ENCODE measurements around the gene IKZF1.
A peak's percentile ranks its signal among the peaks of the same experiment; 100 is the strongest.

The IKZF1 gene

DNA sequence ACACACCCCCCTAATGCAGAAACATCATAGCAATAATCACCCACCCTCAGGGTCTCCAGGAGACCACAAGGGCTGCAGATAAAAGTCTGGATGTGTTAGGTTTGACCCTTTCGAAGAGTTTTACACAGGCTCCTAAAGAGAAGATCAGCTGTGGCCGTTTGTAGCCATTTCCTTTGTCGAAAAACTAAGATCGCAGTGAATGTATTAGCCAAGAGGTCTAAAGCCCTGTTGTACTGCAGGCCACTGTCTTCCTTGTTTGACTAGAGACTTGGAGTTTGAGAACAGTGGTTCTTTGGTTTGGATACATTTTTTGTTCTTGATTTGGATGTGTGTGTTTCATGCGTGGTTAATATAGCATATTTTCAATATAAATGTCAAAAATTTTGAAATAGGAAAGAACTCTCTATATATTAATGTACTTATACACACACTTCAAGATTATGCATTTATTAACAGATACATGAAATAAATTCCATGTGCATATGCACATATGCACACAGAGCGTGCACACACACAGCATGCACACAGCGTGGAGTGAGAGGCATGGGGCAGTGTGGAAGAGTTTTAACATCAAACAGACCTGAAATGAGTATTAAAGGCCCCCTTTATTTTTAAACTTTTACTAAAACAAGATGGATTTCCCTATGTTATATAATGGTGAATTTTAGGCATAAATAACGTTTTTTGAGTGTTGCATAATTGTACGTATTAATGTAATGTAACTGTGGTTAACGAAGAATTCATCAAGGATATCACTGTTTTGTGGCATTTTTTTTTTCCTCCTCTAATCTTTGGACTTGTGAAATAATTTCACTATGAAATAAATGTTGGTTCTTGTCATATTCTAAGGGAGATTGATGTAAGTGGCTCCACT is 2.2 kb downstream of the IKZF1 start:
- Histone ChIP-seq H3K18ac (ENCODE audit: low read length) (no peak overlapping the region), H3K14ac (ENCODE audit: low read length) (no peak overlapping the region), H3K27me3 (ENCODE audit: control insufficient read depth in 3 of 3, insufficient read depth in 3 of 3, low read depth in 1 of 3, low read length in 3 of 3) (peaks cover 5 to 43% (median 40%) of the 10 kb centered on the region in 3 experiments), H3K4ac (ENCODE audit: low read length) (no peak overlapping the region), H2AK5ac (ENCODE audit: low read depth, low read length) (no peak overlapping the region), H3K36me3 (replicated peaks in 1 of 2; ENCODE audit: control insufficient read depth in 2 of 2, insufficient read depth in 2 of 2, low read length in 2 of 2) (no peaks in the 10 kb centered on the region), H3K27ac (replicated peaks; ENCODE audit: low read length) (no peak overlapping the region), H3K79me1 (ENCODE audit: low read depth, low read length) (no peaks in the 10 kb centered on the region), H3K9ac (ENCODE audit: low read depth, low read length, poor library complexity) (no peak overlapping the region), H3K4me1 (ENCODE audit: control insufficient read depth in 2 of 2, insufficient read depth in 1 of 2, low read depth in 1 of 2, low read length in 2 of 2) (peaks cover 6 to 25% of the 10 kb centered on the region in 2 donors), H2BK12ac (ENCODE audit: low read length) (no peak overlapping the region), H3K9me3 (replicated peaks in 1 of 2; ENCODE audit: control insufficient read depth in 2 of 2, insufficient read depth in 1 of 2, low read depth in 1 of 2, low read length in 2 of 2) (peaks cover 6 to 10% of the 10 kb centered on the region in 2 donors), H2AFZ (ENCODE audit: low read length) (peak overlapping the region; percentile 28), H2BK15ac (ENCODE audit: low read length) (no peak overlapping the region), H3K4me3 (ENCODE audit: low read length in 2 of 2) (no peak overlapping the region), H3K4me2 (ENCODE audit: insufficient read depth, low read length, poor library complexity, severe bottlenecking) (no peak overlapping the region), H3K23ac (ENCODE audit: low read depth, low read length, poor library complexity) (no peak overlapping the region), H2BK120ac (ENCODE audit: low read depth, low read length) (no peak overlapping the region), H4K8ac (ENCODE audit: low read depth, low read length) (no peak overlapping the region), H4K91ac (ENCODE audit: low read depth, low read length, poor library complexity) (no peak overlapping the region), H2BK5ac (ENCODE audit: low read length) (no peak overlapping the region)
- DNase-seq (ENCODE audit: low spot score), result no peak
- 100% methylated on average over 2 of the region's 10 CpGs; no CpG with 5 or more reads in 1 of the 2 donors for WGBS, 2 donors (ENCODE audit: extremely low coverage in 2 of 2, insufficient read length in 2 of 2, insufficient replicate concordance in 1 of 2)

- no peak overlapping the region for H2BK12ac ChIP-seq (ENCODE audit: low read length)
- H3K36me3 ChIP-seq (replicated peaks in 1 of 2; ENCODE audit: control insufficient read depth in 2 of 2, insufficient read depth in 2 of 2, low read length in 2 of 2), result no peaks in the 10 kb centered on the region
- no peak overlapping the region for H3K4me3 ChIP-seq (ENCODE audit: low read length in 2 of 2)
Measured at GRCh38 chr7:50307368-50308032, 3.0 kb downstream of the IKZF1 start.

GRCh38 chr7:50308203-50308531 is 3.7 kb downstream of the IKZF1 start:
- Histone ChIP-seq H2BK120ac (ENCODE audit: low read depth, low read length) (no peak overlapping the region), H3K9me3 (replicated peaks in 1 of 2; ENCODE audit: control insufficient read depth in 2 of 2, insufficient read depth in 1 of 2, low read depth in 1 of 2, low read length in 2 of 2) (peaks cover 0 to 3% of the 10 kb centered on the region in 2 donors), H2BK12ac (ENCODE audit: low read length) (no peak overlapping the region), H4K91ac (ENCODE audit: low read depth, low read length, poor library complexity) (no peak overlapping the region), H2AK5ac (ENCODE audit: low read depth, low read length) (no peak overlapping the region), H3K36me3 (replicated peaks in 1 of 2; ENCODE audit: control insufficient read depth in 2 of 2, insufficient read depth in 2 of 2, low read length in 2 of 2) (no peaks in the 10 kb centered on the region), H3K79me1 (ENCODE audit: low read depth, low read length) (no peaks in the 10 kb centered on the region), H2BK15ac (ENCODE audit: low read length) (no peak overlapping the region), H2AFZ (ENCODE audit: low read length) (no peak overlapping the region), H3K27ac (replicated peaks; ENCODE audit: low read length) (no peak overlapping the region), H2BK5ac (ENCODE audit: low read length) (no peak overlapping the region), H3K4me2 (ENCODE audit: insufficient read depth, low read length, poor library complexity, severe bottlenecking) (no peak overlapping the region), H3K27me3 (ENCODE audit: control insufficient read depth in 3 of 3, insufficient read depth in 3 of 3, low read depth in 1 of 3, low read length in 3 of 3) (peaks cover 5 to 30% (median 25%) of the 10 kb centered on the region in 3 experiments), H3K18ac (ENCODE audit: low read length) (no peak overlapping the region), H4K8ac (ENCODE audit: low read depth, low read length) (no peak overlapping the region), H3K9ac (ENCODE audit: low read depth, low read length, poor library complexity) (no peak overlapping the region), H3K4me1 (ENCODE audit: control insufficient read depth in 2 of 2, insufficient read depth in 1 of 2, low read depth in 1 of 2, low read length in 2 of 2) (peaks cover 7 to 35% of the 10 kb centered on the region in 2 donors), H3K4ac (ENCODE audit: low read length) (no peak overlapping the region), H3K4me3 (ENCODE audit: low read length in 2 of 2) (no peak overlapping the region), H3K14ac (ENCODE audit: low read length) (no peak overlapping the region), H3K23ac (ENCODE audit: low read depth, low read length, poor library complexity) (no peak overlapping the region)
- no CpG with 5 or more reads among the region's 3 CpGs for WGBS, 2 donors (ENCODE audit: extremely low coverage in 2 of 2, insufficient read length in 2 of 2, insufficient replicate concordance in 1 of 2)
- DNase-seq (ENCODE audit: low spot score), result no peak

More at GRCh38 chr7:50307368-50308032, 3.0 kb downstream of the IKZF1 start:
- H3K18ac ChIP-seq (ENCODE audit: low read length), result no peak overlapping the region
- H3K4me1 ChIP-seq (ENCODE audit: control insufficient read depth in 2 of 2, insufficient read depth in 1 of 2, low read depth in 1 of 2, low read length in 2 of 2), result peaks cover 6 to 28% of the 10 kb centered on the region in 2 donors
- no peak overlapping the region for H2AK5ac ChIP-seq (ENCODE audit: low read depth, low read length)
- H3K14ac ChIP-seq (ENCODE audit: low read length), result no peak overlapping the region
- no peak overlapping the region for H3K23ac ChIP-seq (ENCODE audit: low read depth, low read length, poor library complexity)
- H3K79me1 ChIP-seq (ENCODE audit: low read depth, low read length), result no peaks in the 10 kb centered on the region
- no peak for DNase-seq (ENCODE audit: low spot score)
- H2BK5ac ChIP-seq (ENCODE audit: low read length), result no peak overlapping the region
- no peak overlapping the region for H2BK15ac ChIP-seq (ENCODE audit: low read length)
- peaks cover 4 to 10% of the 10 kb centered on the region in 2 donors for H3K9me3 ChIP-seq (replicated peaks in 1 of 2; ENCODE audit: control insufficient read depth in 2 of 2, insufficient read depth in 1 of 2, low read depth in 1 of 2, low read length in 2 of 2)
- no peak overlapping the region for H3K4me2 ChIP-seq (ENCODE audit: insufficient read depth, low read length, poor library complexity, severe bottlenecking)
- no peak overlapping the region for H3K9ac ChIP-seq (ENCODE audit: low read depth, low read length, poor library complexity)
- no peak overlapping the region for H3K4ac ChIP-seq (ENCODE audit: low read length)
- H3K27me3 ChIP-seq (ENCODE audit: control insufficient read depth in 3 of 3, insufficient read depth in 3 of 3, low read depth in 1 of 3, low read length in 3 of 3), result peaks cover 5 to 36% (median 32%) of the 10 kb centered on the region in 3 experiments
- no peak overlapping the region for H3K27ac ChIP-seq (replicated peaks; ENCODE audit: low read length)
- H2BK120ac ChIP-seq (ENCODE audit: low read depth, low read length), result no peak overlapping the region
- no peak overlapping the region for H4K91ac ChIP-seq (ENCODE audit: low read depth, low read length, poor library complexity)
- WGBS, 2 donors (ENCODE audit: extremely low coverage in 2 of 2, insufficient read length in 2 of 2, insufficient replicate concordance in 1 of 2), result no CpG with 5 or more reads among the region's 10 CpGs
- H2AFZ ChIP-seq (ENCODE audit: low read length), result peak overlapping the region; percentile 6
- H4K8ac ChIP-seq (ENCODE audit: low read depth, low read length), result no peak overlapping the region
